Heart left ventricle (tissue), 16 donors: ENCODE measurements around the gene ZNF366. TPM values are rescaled to one million over a fixed set of nuclear protein-coding genes. Genes with fewer than 3 reads are reported as not detected.

Experiments
- ATAC-seq, 4 donors: fragments of 200-7000 bp; cut with Tn5 transposase; one replicate each; pipeline ENCODE4 v1.9.1; 2020 to 2022; ENCODE audit warnings: moderate library complexity in 4 of 4, mild to moderate bottlenecking in 3 of 4, moderate number of reproducible peaks in 1 of 4
- DNase-seq, 5 donors: peaks; one replicate each; pipeline ENCODE4 v3.0.0-alpha.2; 2020
- H3K27ac ChIP-seq, 12 donors: fragments of 200-600 bp; sonication (generic) in 4 of 12; one replicate each; pipeline versions ENCODE4 v1.5.0 to v1.8.0; 2016 to 2022; ENCODE audit warnings: mild to moderate bottlenecking in 2 of 12
- H3K27me3 ChIP-seq, 9 donors: fragments of 200-600 bp; sonication (generic) in 2 of 9; one replicate each; pipeline versions ENCODE4 v1.5.1 to v1.8.0; 2016 to 2022; ENCODE audit warnings: mild to moderate bottlenecking in 3 of 9
- H3K36me3 ChIP-seq, 9 donors: fragments of 200-600 bp; sonication (generic) in 2 of 9; one replicate each; pipeline versions ENCODE4 v1.5.0 to v1.8.0; 2018 to 2022; ENCODE audit warnings: mild to moderate bottlenecking in 2 of 9
- H3K4me1 ChIP-seq, 12 donors: fragments of 200-600 bp; sonication (generic) in 4 of 12; one replicate each; pipeline versions ENCODE4 v1.5.0 to v1.8.0; 2016 to 2022; ENCODE audit warnings: mild to moderate bottlenecking in 3 of 12
- H3K4me3 ChIP-seq, 12 donors: fragments of 200-600 bp; sonication (generic) in 4 of 12; one replicate each; pipeline versions ENCODE4 v1.5.0 to v1.8.0; 2017 to 2022; ENCODE audit warnings: mild to moderate bottlenecking in 9 of 12, moderate library complexity in 4 of 12
- H3K9me3 ChIP-seq, 12 donors: fragments of 200-600 bp; sonication (generic) in 4 of 12; one replicate each; pipeline versions ENCODE4 v1.5.0 to v1.8.0; 2016 to 2022; ENCODE audit warnings: mild to moderate bottlenecking in 1 of 12
- CTCF ChIP-seq, 12 donors: fragments of 200-600 bp; sonication (generic) in 4 of 12; IDR thresholded peaks; one replicate each; pipeline versions ENCODE4 v1.5.0 to v1.8.0; 2018 to 2022; ENCODE audit warnings: antibody characterized with exemption in 12 of 12, mild to moderate bottlenecking in 5 of 12
- POLR2A ChIP-seq, 2 donors: fragments of 450-650 bp; IDR thresholded peaks; one replicate each; pipeline ENCODE4 v1.6.1; 2017; ENCODE audit warnings: antibody characterized with exemption in 2 of 2, mild to moderate bottlenecking in 2 of 2, moderate library complexity in 2 of 2
- WGBS, 4 donors: extraction: QIAGEN DNeasy Blood & Tissue Kit in 2 of 4; methylation state at CpG; one replicate each; pipeline versions ENCODE4 v1.1.5 to v1.1.7; 2013 to 2018; 5-methylcytosine and 5-hydroxymethylcytosine counted together
- intact Hi-C, 10 donors: fragments of 100-400 bp; cut with DNase I; formaldehyde crosslinking; loops; one replicate each; pipeline versions ENCODE4 v1.11.1 to v1.14.2; 2022
- polyA plus RNA-seq, 2 donors: library from polyadenylated mRNA; stranded (reverse); fragments of 200-250 nt; gene quantifications; one replicate each; pipeline ENCODE4 v1.2.3, GENCODE V29; 2013
- total RNA-seq, 9 donors: library from RNA; depleted of rRNA in 2 of 9; stranded (reverse); fragments of >200 nt in 2 of 9; fragmentation: NEBNext Ultra II Directional in 3 of 9; extraction: Animal tissue kit (Norgen Biotek cat#: 25700) in 3 of 9; gene quantifications; one replicate each; pipeline versions ENCODE4 v1.1.0 to v1.2.4, GENCODE V29; 2016 to 2023
- donor health status: ischemic (EF 13 %, LVEDD 7.1; RV severe dilation, severe dysfunction).
- donor health status: healthy with polysubstance abuse.
- donor health status: DM: no; HTN: yes; CAD: no.
- donor health status: DM: no; HTN: no; CAD: no.
- donor health status: ischemic (EF 25% LVEDD 6.9; RV normal size, moderate dysfunction).
- donor health status: ischemic (EF 25% LVEDD 5.7; RV mildly dilated, moderate dysfunction).
- donor health status: healthy.
- donor health status: DM: yes; HTN: yes; CAD: no.
- donor health status: ischemic (EF 35%, LVEDD 5.7; RV mildly dilated, moderate dysfunction).
- donor health status: nonischemic (EF 11% LVEDD 7.7; RV severe dilation, severe dysfunction).
- donor health status: DM: yes; HTN: yes; CAD: no.
- donor health status: PGD.
- donor health status: ischemic (EF 29% LVEDD 5.4; RV normal size, mild dysfunction).
- donor health status: nonischemic (EF 23%, LVEDD 6.1; RV moderate dilation, normal function).

The ZNF366 gene
- total and polyA plus RNA-seq, 11 donors: 2.1 to 18.5 (median 5.5) TPM

- H3K9me3 ChIP-seq: peaks cover 0 to 5% (median 0%) of the 10 kb centered on the region in 12 donors
- H3K4me3 ChIP-seq: no peak overlapping the region
- whole genome bisulfite sequencing, 4 donors: 73 to 84% (median 83%) methylated on average over 6 of the region's 6 CpGs
- intact Hi-C loops: no loop called here
- peaks cover 0 to 39% (median 15%) of the 10 kb centered on the region in 12 donors for H3K4me1 ChIP-seq
- no peak for TF ChIP-seq POLR2A (IDR thresholded peaks at IDR 0.05)
- no peak for TF ChIP-seq CTCF (IDR thresholded peaks at IDR 0.05)
- H3K27me3 ChIP-seq: no peaks in the 10 kb centered on the region
- no peak for ATAC-seq
- no peak for DNase-seq
- H3K36me3 ChIP-seq: peaks cover 0 to 12% (median 0%) of the 10 kb centered on the region in 9 donors
- H3K27ac ChIP-seq: peak overlapping the region in 4 of 12 donors; percentile 35 to 67 (median 49)
These were observed 21.7 kb downstream of the ZNF366 start for GRCh38 chr5:72485430-72485974.

GRCh38 chr5:72482046-72482445 lies 25.2 kb downstream of the ZNF366 start:
- 87 to 89% (median 88%) methylated on average over 3 of the region's 3 CpGs for WGBS, 4 donors

GRCh38 chr5:72480841-72481240 lies 26.4 kb downstream of the ZNF366 start:
- peaks cover 0 to 3% (median 0%) of the 10 kb centered on the region in 9 donors for H3K36me3 ChIP-seq
- no peak overlapping the region for H3K4me3 ChIP-seq
- no peaks in the 10 kb centered on the region for H3K9me3 ChIP-seq
- ATAC-seq: no peak
- DNase-seq: no peak
- H3K27ac ChIP-seq: no peak overlapping the region
- intact Hi-C loops: no loop called here
- no peaks in the 10 kb centered on the region for H3K27me3 ChIP-seq
- no peak for TF ChIP-seq CTCF (IDR thresholded peaks at IDR 0.05)
- no peak for TF ChIP-seq POLR2A (IDR thresholded peaks at IDR 0.05)
- peaks cover 0 to 37% (median 7%) of the 10 kb centered on the region in 12 donors for H3K4me1 ChIP-seq
- 90 to 95% (median 94%) methylated on average over 9 of the region's 9 CpGs for WGBS, 4 donors

More at GRCh38 chr5:72482046-72482445, 25.2 kb downstream of the ZNF366 start:
- Histone ChIP-seq H3K27me3 (no peaks in the 10 kb centered on the region), H3K4me3 (no peak overlapping the region), H3K9me3 (no peaks in the 10 kb centered on the region), H3K36me3 (peaks cover 0 to 3% (median 0%) of the 10 kb centered on the region in 9 donors), H3K27ac (no peak overlapping the region), H3K4me1 (peaks cover 0 to 40% (median 17%) of the 10 kb centered on the region in 12 donors)
- no peak for DNase-seq
- no peak for ATAC-seq
- intact Hi-C loops: no loop called here
- TF ChIP-seq CTCF (IDR thresholded peaks at IDR 0.05) (no peak), POLR2A (IDR thresholded peaks at IDR 0.05) (no peak)

- no peak for DNase-seq
- Histone ChIP-seq H3K9me3 (no peaks in the 10 kb centered on the region), H3K27me3 (no peaks in the 10 kb centered on the region), H3K27ac (no peak overlapping the region), H3K4me3 (no peak overlapping the region), H3K36me3 (peaks cover 0 to 3% (median 0%) of the 10 kb centered on the region in 9 donors), H3K4me1 (peaks cover 0 to 34% (median 6%) of the 10 kb centered on the region in 12 donors)
- intact Hi-C loops: no loop called here
- no peak for ATAC-seq
- WGBS, 4 donors: 78 to 97% (median 94%) methylated on average over 1 of the region's 1 CpG
- no peak for TF ChIP-seq POLR2A (IDR thresholded peaks at IDR 0.05)
- no peak for TF ChIP-seq CTCF (IDR thresholded peaks at IDR 0.05)
These were observed 27.3 kb downstream of the ZNF366 start for GRCh38 chr5:72479921-72480320.
